Smooth muscle cell of bladder (primary cell): ENCODE results near the gene TIMM22. TPM values are rescaled to one million over a fixed set of nuclear protein-coding genes. Genes with fewer than 3 reads are reported as not detected.

ENCODE experiments used
- total RNA-seq: library from RNA; depleted of rRNA; stranded (reverse); fragments of >200 nt; gene quantifications from 2 replicates; pipeline ENCODE4 v1.2.3, GENCODE V29; 2014

TIMM22 gene
- total RNA-seq, result 10.2 and 13.4 TPM in 2 replicates

GRCh38 chr17:996554-997344, at the start of gene TIMM22:
TSS of gene TIMM22 (plus strand) at chr17:997129. CDS start at chr17:997143, 14 bp downstream.

GRCh38 chr17:979539-980405, 17.2 kb upstream of the TIMM22 start, which contains the start of gene NXN:
TSS of gene NXN (minus strand) at chr17:979776.

Other genes starting within 250 kb of the TIMM22 start
- gene GEMIN4, start 244.9 kb upstream of the TIMM22 start, total RNA-seq, result 4.4 and 7.5 TPM in 2 replicates
- 25.5 and 42.4 TPM in 2 replicates for gene GLOD4, start 214.8 kb upstream of the TIMM22 start, total RNA-seq
- 13.5 and 14.4 TPM in 2 replicates for gene MRM3, start 214.8 kb upstream of the TIMM22 start, total RNA-seq
- gene NXN, start 17.4 kb upstream of the TIMM22 start, total RNA-seq, result 47.5 and 68.6 TPM in 2 replicates
- 38.4 and 55.0 TPM in 2 replicates for gene ABR, start 182.9 kb downstream of the TIMM22 start, total RNA-seq